Body of pancreas (tissue), 4 donors: Measurements from ENCODE around the gene BDKRB2. TPM values are rescaled to one million over a fixed set of nuclear protein-coding genes. Genes with fewer than 3 reads are reported as not detected.

Source experiments
- ATAC-seq: fragments of 150-250 bp; one replicate; pipeline ENCODE4 v1.9.1; 2016
- DNase-seq, 4 donors: peaks; one replicate each; pipeline ENCODE4 v3.0.0-alpha.2; 2019
- H3K27ac ChIP-seq, 4 donors: fragments of 200-600 bp; sonication (generic); 1 replicate in 3 of 4; 2 replicates in 1 of 4; pipeline versions ENCODE4 v1.5.1 to v1.6.1; 2016 to 2019; ENCODE audit warnings: mild to moderate bottlenecking in 1 of 4, mixed read lengths in 1 of 4, moderate library complexity in 1 of 4
- H3K27me3 ChIP-seq, 2 donors: fragments of 200-600 bp; sonication (generic); one replicate each; pipeline ENCODE4 v1.6.0; 2016; ENCODE audit warnings: mild to moderate bottlenecking in 1 of 2
- H3K36me3 ChIP-seq, 2 donors: fragments of 200-600 bp; sonication (generic); replicated peaks in 1 of 2; 2 replicates each; pipeline ENCODE4 v1.5.1; 2016; ENCODE audit warnings: low read depth in 2 of 2; ENCODE audit not compliant: insufficient read depth in 1 of 2
- H3K4me1 ChIP-seq: fragments of 200-600 bp; sonication (generic); one replicate; pipeline ENCODE4 v1.6.0; 2016
- H3K4me3 ChIP-seq, 2 donors: fragments of 200-600 bp; sonication (generic); 1 replicate in 1 of 2; 2 replicates in 1 of 2; pipeline ENCODE4 v1.5.1; 2016 to 2019
- H3K9me3 ChIP-seq, 3 donors: fragments of 200-600 bp; sonication (generic); 1 replicate in 2 of 3; 2 replicates in 1 of 3; pipeline ENCODE4 v1.5.1; 2016
- POLR2A ChIP-seq, 3 donors: fragments of 450-650 bp; IDR thresholded peaks; one replicate each; pipeline ENCODE4 v1.6.1; 2016; ENCODE audit warnings: antibody characterized with exemption in 3 of 3, mild to moderate bottlenecking in 2 of 3
- WGBS, 2 donors: methylation state at CpG; one replicate each; pipeline ENCODE4 v1.1.5; 2017; 5-methylcytosine and 5-hydroxymethylcytosine counted together
- intact Hi-C: fragments of 100-400 bp; cut with DNase I; formaldehyde crosslinking; loops from one replicate; pipeline ENCODE4 v1.15.1; 2023
- total RNA-seq, 2 donors: library from RNA; depleted of rRNA; stranded (reverse); fragments of >200 nt; gene quantifications; one replicate each; pipeline ENCODE4 v1.1.0, GENCODE V29; 2016
- TF ChIP-seq, protein P1 (sequence below), 7 experiments: fragments of 450-650 bp in 4 of 7; fragments of 200-600 bp in 3 of 7; sonication (generic) in 3 of 7; IDR thresholded peaks; one replicate each; pipeline ENCODE4 v1.5.1; 2016 to 2019; ENCODE audit warnings: antibody characterized with exemption in 7 of 7

Gene BDKRB2
- total RNA-seq, 2 donors from 2014 or later: 9.6 to 11.4 TPM

DNA sequence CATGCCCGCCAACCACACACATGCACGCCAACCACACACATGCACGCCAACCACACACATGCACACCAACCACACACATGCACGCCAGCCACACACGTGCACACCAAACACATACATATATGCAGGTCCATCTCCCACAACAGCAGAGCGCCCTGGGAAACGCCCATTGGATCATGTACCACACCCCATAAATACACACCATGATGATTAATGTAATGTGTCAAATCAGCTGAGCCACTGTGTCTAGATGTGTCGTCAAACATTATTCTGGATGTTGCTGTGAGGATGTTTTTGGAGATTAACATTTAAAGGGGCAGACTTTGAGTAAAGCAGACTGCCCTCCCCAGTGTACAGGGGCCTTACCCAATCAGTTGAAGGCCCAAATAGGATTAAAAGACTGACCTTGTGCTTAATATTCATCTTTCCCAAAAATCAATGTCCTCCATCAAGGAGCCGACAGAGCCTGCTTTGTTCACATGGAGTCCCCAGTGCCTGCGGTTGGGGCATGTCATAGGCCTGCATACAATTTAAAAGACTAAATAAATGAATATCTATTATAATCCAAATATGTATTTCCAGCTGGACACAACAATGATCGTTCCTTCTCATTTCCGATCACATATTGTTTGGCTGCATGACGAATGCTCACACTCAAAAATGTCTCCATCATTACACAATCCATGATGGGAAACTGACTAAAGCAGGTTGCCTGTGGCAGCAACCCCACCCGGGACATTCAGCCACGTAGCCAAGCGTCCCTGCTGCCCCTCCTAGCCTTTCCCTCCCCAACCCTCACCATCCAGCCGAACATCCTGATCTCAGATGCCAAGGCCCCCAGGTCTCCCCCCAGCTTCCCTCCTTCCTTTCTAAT is 23.2 kb upstream of the BDKRB2 start:
- TF ChIP-seq, protein P1, sequence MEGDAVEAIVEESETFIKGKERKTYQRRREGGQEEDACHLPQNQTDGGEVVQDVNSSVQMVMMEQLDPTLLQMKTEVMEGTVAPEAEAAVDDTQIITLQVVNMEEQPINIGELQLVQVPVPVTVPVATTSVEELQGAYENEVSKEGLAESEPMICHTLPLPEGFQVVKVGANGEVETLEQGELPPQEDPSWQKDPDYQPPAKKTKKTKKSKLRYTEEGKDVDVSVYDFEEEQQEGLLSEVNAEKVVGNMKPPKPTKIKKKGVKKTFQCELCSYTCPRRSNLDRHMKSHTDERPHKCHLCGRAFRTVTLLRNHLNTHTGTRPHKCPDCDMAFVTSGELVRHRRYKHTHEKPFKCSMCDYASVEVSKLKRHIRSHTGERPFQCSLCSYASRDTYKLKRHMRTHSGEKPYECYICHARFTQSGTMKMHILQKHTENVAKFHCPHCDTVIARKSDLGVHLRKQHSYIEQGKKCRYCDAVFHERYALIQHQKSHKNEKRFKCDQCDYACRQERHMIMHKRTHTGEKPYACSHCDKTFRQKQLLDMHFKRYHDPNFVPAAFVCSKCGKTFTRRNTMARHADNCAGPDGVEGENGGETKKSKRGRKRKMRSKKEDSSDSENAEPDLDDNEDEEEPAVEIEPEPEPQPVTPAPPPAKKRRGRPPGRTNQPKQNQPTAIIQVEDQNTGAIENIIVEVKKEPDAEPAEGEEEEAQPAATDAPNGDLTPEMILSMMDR (IDR thresholded peaks at IDR 0.05): no peak
- TF ChIP-seq POLR2A (IDR thresholded peaks at IDR 0.05): no peak
- WGBS, 2 donors: 76 to 79% methylated on average over 17 of the region's 17 CpGs
- H3K9me3 ChIP-seq: no peaks in the 10 kb centered on the region
- H3K27me3 ChIP-seq: no peaks in the 10 kb centered on the region
- H3K27ac ChIP-seq: peak overlapping the region in 2 of 4 donors; percentile 8 to 30
- no peak overlapping the region for H3K4me3 ChIP-seq
- H3K36me3 ChIP-seq: no peaks in the 10 kb centered on the region
- DNase-seq (no peak), ATAC-seq (no peak)
- H3K4me1 ChIP-seq: peaks cover 5% of the 10 kb centered on the region
- intact Hi-C loops: no loop called here

- TF ChIP-seq, protein P1 (IDR thresholded peaks at IDR 0.05): no peak
- no peak for TF ChIP-seq POLR2A (IDR thresholded peaks at IDR 0.05)
- no peaks in the 10 kb centered on the region for H3K27me3 ChIP-seq
- H3K4me3 ChIP-seq: no peak overlapping the region
- ATAC-seq (no peak), DNase-seq (no peak)
- no peaks in the 10 kb centered on the region for H3K4me1 ChIP-seq
- no peaks in the 10 kb centered on the region for H3K36me3 ChIP-seq
- no peak overlapping the region for H3K27ac ChIP-seq
- no peaks in the 10 kb centered on the region for H3K9me3 ChIP-seq
- intact Hi-C loops: no loop called here
- 63 to 68% methylated on average over 4 of the region's 4 CpGs for WGBS, 2 donors
These were observed 22.1 kb upstream of the BDKRB2 start for GRCh38 chr14:96182546-96182945.

GRCh38 chr14:96184737-96185136 is 19.9 kb upstream of the BDKRB2 start:
- intact Hi-C loops: no loop called here
- Histone ChIP-seq H3K36me3 (no peaks in the 10 kb centered on the region), H3K27ac (no peak overlapping the region), H3K4me1 (no peaks in the 10 kb centered on the region), H3K9me3 (no peaks in the 10 kb centered on the region), H3K4me3 (no peak overlapping the region), H3K27me3 (no peaks in the 10 kb centered on the region)
- ATAC-seq: no peak
- 69 to 78% methylated on average over 6 to 9 of the region's 9 CpGs for WGBS, 2 donors
- TF ChIP-seq, protein P1 (IDR thresholded peaks at IDR 0.05): no peak
- no peak for TF ChIP-seq POLR2A (IDR thresholded peaks at IDR 0.05)
- DNase-seq: no peak

DNA sequence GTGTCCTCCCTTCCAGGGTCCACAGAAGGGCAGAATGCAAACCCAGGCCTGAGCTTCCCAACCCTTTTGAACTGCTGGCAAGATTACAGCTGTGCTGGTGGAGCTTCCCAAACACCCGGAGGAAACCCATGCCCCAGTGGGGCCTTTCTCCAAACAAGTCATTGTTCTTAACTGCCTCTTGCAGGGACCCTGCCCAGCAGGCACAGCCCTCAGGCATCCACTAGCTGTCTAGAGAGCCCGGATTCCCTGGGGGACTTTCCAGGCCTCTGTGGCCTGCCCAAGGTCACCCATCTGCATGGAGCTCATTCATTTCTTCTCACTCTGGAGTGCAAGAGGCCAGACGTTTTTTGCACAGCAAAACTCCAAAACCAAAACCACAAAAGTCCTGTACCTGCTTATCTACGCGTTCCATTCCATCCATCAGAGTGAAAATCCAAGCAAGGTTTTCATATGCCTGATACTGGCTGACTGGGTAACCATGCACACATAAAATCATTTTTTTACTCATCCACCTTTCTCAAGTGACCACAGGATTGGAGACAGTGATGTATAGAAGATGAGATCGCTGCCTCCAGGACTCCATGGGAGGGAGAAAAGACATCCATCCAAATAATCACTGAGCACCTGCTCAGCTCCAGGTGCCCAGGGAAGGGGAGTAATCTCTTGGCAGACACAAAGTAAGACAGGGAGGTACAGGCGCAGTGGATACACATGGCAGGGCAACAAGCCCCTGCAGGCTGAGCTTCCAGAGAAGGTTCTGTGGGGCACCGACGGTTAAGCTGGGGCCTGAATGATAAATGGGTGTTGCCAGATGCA is 17.2 kb upstream of the BDKRB2 start:
- Histone ChIP-seq H3K9me3 (no peaks in the 10 kb centered on the region), H3K27ac (peak overlapping the region in 2 of 4 donors; percentile 14 to 24), H3K4me1 (peaks cover 5% of the 10 kb centered on the region), H3K4me3 (no peak overlapping the region), H3K36me3 (no peaks in the 10 kb centered on the region), H3K27me3 (no peaks in the 10 kb centered on the region)
- ATAC-seq (peak; percentile 52), DNase-seq (no peak)
- 60 to 72% methylated on average over 9 of the region's 9 CpGs for WGBS, 2 donors
- intact Hi-C loops: no loop called here
- TF ChIP-seq POLR2A (IDR thresholded peaks at IDR 0.05): no peak
- TF ChIP-seq, protein P1 (IDR thresholded peaks at IDR 0.05): no peak
